Mucosa of stomach (tissue), 1 donor: Measurements from ENCODE around the gene ORM2.

Source experiments
- H3K27me3 ChIP-seq: one replicate; pipeline ENCODE4 v1.7.0; 2013; ENCODE audit warnings: mild to moderate bottlenecking, low read length; ENCODE audit not compliant: control insufficient read depth, insufficient read depth
- H3K36me3 ChIP-seq: one replicate; pipeline ENCODE4 v1.7.0; 2013; ENCODE audit warnings: low read length; ENCODE audit not compliant: control insufficient read depth, insufficient read depth
- H3K4me1 ChIP-seq: one replicate; pipeline ENCODE4 v1.7.0; 2013; ENCODE audit warnings: mild to moderate bottlenecking, low read length; ENCODE audit not compliant: control insufficient read depth, insufficient read depth
- H3K4me3 ChIP-seq: one replicate; pipeline ENCODE4 v1.7.0; 2013; ENCODE audit warnings: low read length
- H3K9ac ChIP-seq: one replicate; pipeline ENCODE4 v1.7.0; 2013; ENCODE audit warnings: mild to moderate bottlenecking, low read length, moderate library complexity
- H3K9me3 ChIP-seq: one replicate; pipeline ENCODE4 v1.7.0; 2013; ENCODE audit warnings: mild to moderate bottlenecking, low read length, moderate library complexity; ENCODE audit not compliant: control insufficient read depth
- donor health status: Pancreatic carcinoma.

Gene ORM2

DNA sequence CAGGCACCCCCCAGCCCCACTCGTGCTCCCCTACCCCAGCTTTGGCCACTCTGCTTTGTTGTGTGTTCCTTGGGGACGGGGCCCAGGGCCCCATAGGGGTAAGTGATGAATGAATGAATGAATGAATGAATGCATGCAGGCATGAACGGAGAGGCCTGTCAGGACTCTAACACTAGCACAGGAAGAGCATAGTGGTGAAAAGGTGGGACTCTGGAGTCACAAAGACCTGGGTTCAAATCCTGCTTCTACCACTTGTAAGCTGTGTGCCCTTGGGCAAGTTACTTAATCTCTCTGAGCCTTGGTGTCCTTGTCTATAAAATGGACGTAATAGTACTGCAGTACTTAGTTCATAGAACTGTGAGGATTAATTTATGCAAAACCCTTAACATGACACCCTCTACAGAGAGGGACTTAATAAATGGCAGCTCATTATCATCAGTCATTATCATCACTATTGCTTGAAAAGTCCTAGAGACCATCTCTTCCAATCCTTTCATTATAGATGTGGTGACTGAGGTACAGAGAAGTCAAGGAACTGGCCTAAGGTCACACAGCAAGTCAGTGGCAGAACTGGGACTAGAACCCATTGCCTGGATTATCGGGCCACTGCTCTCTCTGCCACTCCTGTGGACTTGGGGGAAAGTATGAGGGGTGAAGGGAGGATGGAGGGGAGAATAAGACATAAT, 13.2 kb downstream of the ORM2 start:
- Histone ChIP-seq H3K36me3 (peaks cover 34% of the 10 kb centered on the region), H3K4me3 (no peak overlapping the region), H3K9ac (no peak overlapping the region), H3K4me1 (no peaks in the 10 kb centered on the region), H3K27me3 (no peaks in the 10 kb centered on the region), H3K9me3 (no peaks in the 10 kb centered on the region)

DNA sequence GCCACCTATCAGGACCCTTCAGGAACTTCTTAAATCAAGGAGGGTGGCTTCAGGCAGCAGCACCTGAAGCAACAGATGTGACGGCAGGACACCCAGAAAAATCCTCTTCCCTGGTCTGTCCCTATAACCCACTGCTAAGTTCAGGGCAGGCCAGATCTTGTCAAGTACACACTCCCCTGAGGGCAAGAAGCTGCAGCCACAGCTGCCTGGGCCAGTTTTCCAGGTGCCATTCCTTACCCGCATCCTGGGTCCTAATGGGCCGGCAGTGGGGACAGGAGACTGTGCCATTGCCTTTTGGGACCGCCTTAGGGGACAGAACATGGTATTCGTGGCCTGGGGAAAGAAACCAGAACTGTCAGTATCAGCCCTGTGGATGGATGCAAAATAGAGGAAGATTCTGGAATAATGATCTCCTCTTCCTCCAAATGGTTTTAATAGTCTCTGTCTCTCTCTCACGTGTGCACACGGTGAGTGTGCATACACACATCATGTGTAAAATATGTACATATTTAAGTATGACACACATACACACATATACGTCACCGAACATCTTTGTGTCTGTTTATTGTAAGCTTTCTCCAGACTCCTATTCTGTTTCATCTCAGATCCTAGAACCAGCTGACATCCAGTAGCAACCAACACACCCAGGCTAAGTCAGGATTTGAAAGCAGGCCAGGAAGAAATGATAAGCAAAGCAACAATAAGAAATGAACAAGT, 14.0 kb downstream of the ORM2 start:
- H3K9me3 ChIP-seq: no peaks in the 10 kb centered on the region
- no peak overlapping the region for H3K4me3 ChIP-seq
- H3K4me1 ChIP-seq: peaks cover 1% of the 10 kb centered on the region
- H3K27me3 ChIP-seq: no peaks in the 10 kb centered on the region
- H3K9ac ChIP-seq: no peak overlapping the region
- peaks cover 29% of the 10 kb centered on the region for H3K36me3 ChIP-seq

DNA sequence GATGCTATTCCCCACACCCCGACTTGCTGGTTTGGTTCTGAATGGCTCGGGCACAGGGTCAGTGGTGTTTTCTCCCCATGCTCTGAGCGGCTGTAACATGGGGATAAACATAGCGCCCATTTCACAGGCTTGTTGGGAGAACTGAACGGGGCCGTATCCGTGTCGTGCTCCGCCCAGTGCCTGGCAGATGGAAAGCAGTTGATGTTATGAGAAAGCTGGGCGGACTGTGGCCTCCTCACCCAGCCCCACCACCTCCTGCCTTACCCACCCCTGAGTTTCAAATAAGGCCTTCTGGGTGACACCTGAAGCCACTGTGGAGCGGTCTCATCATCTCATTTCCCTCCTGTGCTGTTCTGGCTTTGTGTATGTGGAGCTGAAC, 14.5 kb downstream of the ORM2 start:
- no peaks in the 10 kb centered on the region for H3K27me3 ChIP-seq
- no peaks in the 10 kb centered on the region for H3K9me3 ChIP-seq
- peaks cover 27% of the 10 kb centered on the region for H3K36me3 ChIP-seq
- no peak overlapping the region for H3K9ac ChIP-seq
- peaks cover 4% of the 10 kb centered on the region for H3K4me1 ChIP-seq
- H3K4me3 ChIP-seq: no peak overlapping the region

DNA sequence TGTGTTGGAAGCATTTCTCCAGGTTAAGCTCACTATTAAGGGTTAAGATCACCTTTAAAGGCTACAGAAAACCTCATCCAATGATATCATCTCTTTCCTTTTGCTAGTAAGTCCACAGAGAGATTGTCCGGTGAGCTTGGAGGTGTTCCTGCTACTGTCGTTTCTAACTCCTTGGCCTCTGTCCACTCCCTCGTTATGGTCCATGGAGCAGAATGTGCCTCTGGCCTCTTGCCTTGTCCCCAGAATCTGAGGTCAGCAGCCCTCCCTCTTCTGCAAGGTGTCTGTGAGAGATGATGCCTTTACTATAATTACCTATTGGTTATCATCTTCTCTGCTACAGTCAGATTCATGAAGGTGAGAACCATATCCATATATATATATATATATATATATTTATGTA, 15.0 kb downstream of the ORM2 start:
- peaks cover 26% of the 10 kb centered on the region for H3K36me3 ChIP-seq
- no peaks in the 10 kb centered on the region for H3K9me3 ChIP-seq
- H3K4me3 ChIP-seq: no peak overlapping the region
- peaks cover 4% of the 10 kb centered on the region for H3K4me1 ChIP-seq
- H3K9ac ChIP-seq: no peak overlapping the region
- no peaks in the 10 kb centered on the region for H3K27me3 ChIP-seq

DNA sequence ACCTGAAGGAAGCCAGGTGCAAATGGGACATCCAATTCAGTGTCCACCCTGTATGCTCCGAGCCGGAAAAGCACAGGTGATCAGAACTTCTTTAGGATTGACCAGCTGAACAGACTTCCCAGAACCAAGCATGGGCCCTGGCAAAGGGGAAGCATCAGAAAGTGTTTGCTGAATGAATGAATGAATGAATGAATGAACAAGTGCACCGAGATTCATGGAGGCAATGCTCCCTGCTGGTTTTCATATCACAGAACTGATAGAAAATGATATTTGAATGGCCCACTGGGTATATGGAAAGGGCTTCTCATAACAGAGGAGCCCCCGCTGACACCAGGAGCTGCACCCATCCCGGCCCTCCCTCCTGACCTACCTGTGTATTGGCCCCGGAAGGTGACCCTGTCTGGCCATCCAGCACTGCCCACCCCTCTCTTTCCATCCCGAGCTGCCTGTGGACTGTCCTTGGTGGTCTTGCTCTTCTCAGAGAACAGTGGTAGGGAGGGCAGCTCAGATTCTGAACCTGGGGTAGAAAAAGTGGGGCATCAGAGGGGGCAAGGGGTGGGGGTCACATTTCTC, 15.9 kb downstream of the ORM2 start:
- no peak overlapping the region for H3K9ac ChIP-seq
- no peaks in the 10 kb centered on the region for H3K9me3 ChIP-seq
- H3K4me1 ChIP-seq: peaks cover 4% of the 10 kb centered on the region
- peaks cover 35% of the 10 kb centered on the region for H3K36me3 ChIP-seq
- H3K4me3 ChIP-seq: no peak overlapping the region
- no peaks in the 10 kb centered on the region for H3K27me3 ChIP-seq

DNA sequence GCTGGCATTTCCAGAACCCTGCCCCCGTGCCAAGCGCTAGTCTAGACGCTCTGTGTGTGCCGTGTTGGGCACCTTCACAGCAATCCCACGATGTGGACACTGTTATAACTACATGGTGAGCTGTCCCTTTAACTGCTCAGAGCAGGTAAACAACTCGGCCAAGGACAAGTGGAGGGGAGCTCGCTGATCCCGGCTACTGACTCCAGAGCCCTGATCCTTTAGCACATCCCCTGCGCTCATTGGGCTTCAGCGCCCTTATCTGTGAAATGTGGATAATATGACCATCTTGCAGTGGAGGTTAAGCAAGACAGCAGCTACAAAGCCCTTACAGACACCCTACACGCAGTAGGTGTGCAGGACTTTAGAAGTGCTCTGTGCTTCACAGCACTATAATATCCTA, 16.5 kb downstream of the ORM2 start:
- Histone ChIP-seq H3K4me1 (peaks cover 4% of the 10 kb centered on the region), H3K4me3 (no peak overlapping the region), H3K27me3 (no peaks in the 10 kb centered on the region), H3K9ac (no peak overlapping the region), H3K9me3 (no peaks in the 10 kb centered on the region), H3K36me3 (peaks cover 35% of the 10 kb centered on the region)

DNA sequence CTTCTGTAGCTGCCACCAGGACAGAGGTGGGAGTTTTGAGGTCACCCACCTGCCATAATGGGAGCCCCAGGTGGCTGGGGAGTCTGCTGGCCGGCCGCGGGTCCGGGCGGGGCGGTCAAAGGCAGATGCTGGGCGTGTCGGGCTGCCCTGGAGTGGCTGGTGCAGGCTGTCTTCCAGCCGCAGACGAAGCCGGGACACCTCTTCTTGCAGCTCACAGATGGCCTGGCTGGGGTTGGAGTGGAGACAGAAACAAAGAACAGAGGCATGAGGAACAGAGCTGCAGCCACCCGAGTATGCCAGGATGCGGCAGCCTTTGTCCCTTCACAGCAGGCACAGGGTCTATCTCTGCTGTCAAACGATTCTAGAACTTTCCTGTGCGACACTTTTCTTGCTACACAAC, 18.0 kb downstream of the ORM2 start:
- H3K9ac ChIP-seq: no peak overlapping the region
- H3K4me3 ChIP-seq: no peak overlapping the region
- H3K27me3 ChIP-seq: no peaks in the 10 kb centered on the region
- H3K36me3 ChIP-seq: peaks cover 28% of the 10 kb centered on the region
- H3K4me1 ChIP-seq: peaks cover 4% of the 10 kb centered on the region
- H3K9me3 ChIP-seq: no peaks in the 10 kb centered on the region

DNA sequence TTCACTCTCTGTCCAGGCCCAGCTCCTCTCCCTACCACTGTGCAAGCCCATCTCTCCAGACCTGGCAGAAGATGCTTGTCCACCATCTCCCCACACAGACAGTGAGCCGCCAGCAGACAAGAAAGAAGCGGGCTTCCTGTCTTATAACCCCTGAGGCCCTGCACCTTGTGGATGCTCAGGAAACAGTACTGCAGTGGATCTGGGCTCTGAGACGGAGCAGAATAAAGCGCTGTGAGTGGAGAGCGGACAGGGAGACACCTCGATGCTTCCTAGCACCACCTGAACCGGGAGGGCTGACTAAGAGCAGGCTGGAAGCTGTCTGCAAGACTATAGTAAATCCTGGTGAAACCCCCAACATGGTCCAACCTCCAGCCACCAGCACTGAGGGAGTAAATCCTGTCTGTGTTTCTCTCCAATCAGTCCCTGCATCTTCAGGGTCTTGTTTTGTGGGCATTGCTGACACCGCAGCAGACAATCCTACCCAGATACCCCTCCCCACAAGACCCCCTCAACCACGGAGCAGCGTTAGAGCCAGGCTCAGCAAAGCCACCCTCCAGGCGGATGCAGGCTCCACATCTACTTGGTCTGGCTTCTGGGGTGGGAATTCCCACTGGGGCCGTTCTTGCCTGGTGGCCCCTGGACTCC, 18.7 kb downstream of the ORM2 start:
- Histone ChIP-seq H3K4me3 (no peak overlapping the region), H3K9me3 (no peaks in the 10 kb centered on the region), H3K9ac (no peak overlapping the region), H3K36me3 (peaks cover 21% of the 10 kb centered on the region), H3K4me1 (peaks cover 4% of the 10 kb centered on the region), H3K27me3 (no peaks in the 10 kb centered on the region)

DNA sequence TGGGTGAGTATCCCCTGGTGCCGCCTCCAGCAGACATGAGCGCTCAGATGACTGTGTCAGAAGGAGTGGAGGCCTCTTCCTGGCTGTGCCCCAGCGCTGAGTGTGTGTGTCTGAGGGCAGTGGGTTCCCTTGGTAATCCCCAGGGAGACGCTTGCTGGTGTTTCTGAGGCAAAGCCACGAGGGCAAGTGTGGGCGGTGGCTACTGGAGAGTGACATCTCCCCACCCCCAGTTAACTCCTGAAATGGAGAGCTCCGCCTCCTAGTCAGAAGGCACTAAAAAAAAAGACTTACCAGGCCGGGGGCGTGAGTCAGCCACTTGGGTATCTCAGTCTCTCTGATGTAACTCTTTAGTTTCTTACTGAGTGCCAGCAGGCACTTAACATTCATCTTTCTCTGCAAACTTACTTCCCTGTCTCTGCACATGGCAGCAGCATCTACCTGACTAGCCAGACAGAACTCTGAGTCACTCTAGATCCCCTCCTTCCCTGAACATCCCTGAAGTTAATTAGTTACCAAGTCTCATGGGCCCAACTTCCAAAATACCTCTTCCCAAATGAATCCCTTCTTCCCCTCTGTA, 19.3 kb downstream of the ORM2 start:
- Histone ChIP-seq H3K9ac (no peak overlapping the region), H3K4me1 (peaks cover 4% of the 10 kb centered on the region), H3K4me3 (no peak overlapping the region), H3K9me3 (no peaks in the 10 kb centered on the region), H3K36me3 (peaks cover 18% of the 10 kb centered on the region), H3K27me3 (no peaks in the 10 kb centered on the region)

DNA sequence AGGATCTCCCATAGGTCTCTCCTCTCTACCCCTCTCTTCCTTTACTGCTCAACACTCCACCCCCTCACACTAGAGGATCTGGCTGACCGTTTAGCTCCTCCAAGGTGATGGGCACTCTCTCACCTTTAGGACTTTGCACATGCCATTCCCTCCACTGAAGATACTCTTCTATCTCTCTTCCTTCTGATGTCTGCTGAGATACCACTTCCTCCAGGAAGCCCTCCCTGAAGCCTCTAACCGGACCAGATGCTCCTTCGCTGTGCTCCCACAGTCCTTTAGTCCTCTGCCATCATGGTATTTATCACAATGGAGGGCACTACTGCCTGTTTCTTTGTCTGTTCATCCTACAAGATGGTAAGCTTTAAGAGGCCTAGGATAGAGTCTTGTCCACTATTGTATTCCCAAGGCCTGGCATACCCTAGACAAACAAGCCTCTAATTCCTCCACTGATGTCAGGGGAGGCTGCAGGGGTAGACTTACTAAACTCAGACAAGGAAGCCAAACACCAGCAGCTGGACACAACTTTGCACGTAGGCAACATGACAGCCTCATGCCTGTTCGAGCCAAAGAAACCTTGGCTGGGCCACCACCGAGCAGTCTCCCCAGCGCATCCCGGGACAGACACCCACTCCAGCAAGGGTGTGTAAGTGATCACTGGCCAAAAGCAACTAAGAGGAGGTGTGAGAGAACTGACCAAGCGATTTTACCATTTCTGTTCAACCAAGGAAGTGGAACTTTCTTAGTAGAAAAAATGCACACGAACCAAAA, 20.2 kb downstream of the ORM2 start:
- H3K9ac ChIP-seq: no peak overlapping the region
- peaks cover 4% of the 10 kb centered on the region for H3K4me1 ChIP-seq
- H3K4me3 ChIP-seq: no peak overlapping the region
- H3K27me3 ChIP-seq: no peaks in the 10 kb centered on the region
- peaks cover 18% of the 10 kb centered on the region for H3K36me3 ChIP-seq
- H3K9me3 ChIP-seq: no peaks in the 10 kb centered on the region

DNA sequence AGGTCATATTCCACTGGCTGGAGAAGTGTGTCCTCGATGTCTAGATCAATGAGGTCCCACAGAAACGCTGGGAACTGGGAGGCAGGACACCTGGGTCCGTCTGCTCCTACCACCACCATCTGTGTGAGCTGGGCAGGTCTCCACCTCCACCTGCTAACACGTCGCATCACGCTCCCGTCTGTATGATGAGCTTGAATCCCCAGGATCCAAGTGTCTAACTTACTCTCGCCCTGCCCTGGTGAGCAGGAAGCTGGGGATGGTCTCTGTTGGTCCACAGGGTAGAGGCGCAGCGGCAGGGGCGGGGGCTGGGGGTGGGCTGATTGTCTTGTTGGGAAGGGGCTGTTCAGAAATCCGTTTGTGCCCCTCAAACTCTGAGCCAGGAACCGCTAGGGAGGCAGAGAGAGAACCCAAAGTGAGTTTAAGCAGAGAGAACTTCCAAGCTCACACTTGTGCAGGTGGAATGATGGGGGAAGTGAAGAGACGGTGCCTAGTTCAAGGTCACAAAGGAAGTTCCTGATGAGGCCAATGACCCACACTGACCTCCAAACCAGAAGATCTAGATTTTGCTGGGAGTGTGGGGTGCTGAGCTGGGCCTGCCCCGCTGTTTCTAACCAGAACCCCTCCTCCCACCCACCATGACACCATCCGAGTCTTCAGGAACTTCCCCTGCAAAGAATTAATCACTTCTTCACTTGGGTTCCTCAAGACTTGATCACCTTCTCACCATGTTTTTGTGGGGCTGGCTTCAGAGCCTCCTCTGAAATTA, 21.1 kb downstream of the ORM2 start:
- Histone ChIP-seq H3K9me3 (no peaks in the 10 kb centered on the region), H3K27me3 (no peaks in the 10 kb centered on the region), H3K36me3 (peaks cover 13% of the 10 kb centered on the region), H3K9ac (no peak overlapping the region), H3K4me1 (peaks cover 4% of the 10 kb centered on the region), H3K4me3 (no peak overlapping the region)
